A673 (cell line): ENCODE results near the gene RAPGEF2. TPM values are rescaled to one million over a fixed set of nuclear protein-coding genes. Genes with fewer than 3 reads are reported as not detected.

Experiments
- Bru-seq: library from RNA; stranded (reverse); fragments of 400-500 nt; gene quantifications from one replicate; lab custom pipeline; 2021; lab: Mats Ljungman, UMichigan
- BruChase-seq, 2 experiments: library from RNA; stranded (reverse); fragments of 400-500 nt; gene quantifications; one replicate each; lab custom pipeline; 2021; lab: Mats Ljungman, UMichigan
- BruUV-seq: library from RNA; stranded (reverse); fragments of 400-500 nt; replicated peaks from 2 replicates; lab custom pipeline; 2021; lab: Mats Ljungman, UMichigan
- CTCF ChIA-PET: fragments of 300-600 bp; sonication (Branson Sonifier 250); formaldehyde crosslinking; loops from one replicate; lab custom pipeline; 2022; ENCODE audit warnings: antibody characterized with exemption; lab: Charles Lee
- POLR2A ChIA-PET: fragments of 300-600 bp; sonication (Branson Sonifier 250); formaldehyde crosslinking; loops from one replicate; lab custom pipeline; 2022; ENCODE audit warnings: antibody characterized with exemption; ENCODE audit not compliant: low non-redundant PET; lab: Charles Lee
- DNase-seq: peaks from one replicate; pipeline ENCODE4 v3.0.0-alpha.2; 2015; ENCODE audit warnings: low spot score
- H3K27ac ChIP-seq: fragments of 200-600 bp; sonication (generic); 2 replicates; pipeline ENCODE4 v1.5.1; 2016; ENCODE audit warnings: mixed run types, low read depth, mild to moderate bottlenecking, mixed read lengths, antibody characterized with exemption, low read length; ENCODE audit not compliant: poor library complexity, severe bottlenecking
- H3K27me3 ChIP-seq: fragments of 200-600 bp; sonication (generic); replicated peaks from 2 replicates; pipeline ENCODE4 v1.6.1; 2017; ENCODE audit warnings: mixed run types, low read depth, mild to moderate bottlenecking, mixed read lengths, antibody characterized with exemption, low read length; ENCODE audit not compliant: insufficient read depth, poor library complexity
- H3K36me3 ChIP-seq: fragments of 200-600 bp; sonication (generic); 2 replicates; pipeline ENCODE4 v1.6.1; 2016; ENCODE audit warnings: mixed run types, mild to moderate bottlenecking, mixed read lengths, antibody characterized with exemption, low read length; ENCODE audit not compliant: insufficient read depth, poor library complexity, severe bottlenecking
- H3K4me1 ChIP-seq: fragments of 200-600 bp; sonication (generic); 2 replicates; pipeline ENCODE4 v1.6.1; 2017; ENCODE audit warnings: mixed run types, mild to moderate bottlenecking, mixed read lengths, antibody characterized with exemption, low read length; ENCODE audit not compliant: insufficient read depth, poor library complexity, severe bottlenecking
- H3K4me3 ChIP-seq: fragments of 200-600 bp; sonication (generic); 2 replicates; pipeline ENCODE4 v1.5.1; 2016; ENCODE audit warnings: low read depth, mixed run types, mild to moderate bottlenecking, mixed read lengths, low read length; ENCODE audit not compliant: poor library complexity, severe bottlenecking
- H3K9me3 ChIP-seq: fragments of 200-600 bp; sonication (generic); 2 replicates; pipeline ENCODE4 v1.6.1; 2016; ENCODE audit warnings: mixed run types, low read depth, mild to moderate bottlenecking, mixed read lengths, antibody characterized with exemption, low read length; ENCODE audit not compliant: poor library complexity, severe bottlenecking
- EZH2 ChIP-seq: fragments of 200-600 bp; sonication (generic); IDR thresholded peaks from 2 replicates; pipeline ENCODE4 v1.6.1; 2017; ENCODE audit warnings: borderline replicate concordance, low read depth, mild to moderate bottlenecking, mixed read lengths, antibody characterized with exemption, low read length; ENCODE audit not compliant: poor library complexity, severe bottlenecking
- intact Hi-C: fragments of 100-400 bp; cut with micrococcal nuclease; formaldehyde crosslinking; loops from one replicate; pipeline ENCODE4 v1.10.0; 2022; ENCODE audit not compliant: unreplicated experiment
- long read RNA-seq: library from polyadenylated mRNA; stranded (forward); transcript quantifications from one replicate; pipeline ENCODE4 v2.0.0, GENCODE V29; 2022
- total RNA-seq: library from RNA; stranded (reverse); gene quantifications from 2 replicates; pipeline ENCODE4 v1.2.3, GENCODE V29; 2021
- TF ChIP-seq, protein P1 (sequence below): fragments of 300-800, 200-600 bp; sonication (generic); conservative IDR thresholded peaks from 2 replicates; pipeline ENCODE4 v1.5.1; 2017; ENCODE audit warnings: low read depth, mild to moderate bottlenecking, antibody characterized with exemption, low read length, moderate library complexity, mixed read lengths

The RAPGEF2 gene, protein sequence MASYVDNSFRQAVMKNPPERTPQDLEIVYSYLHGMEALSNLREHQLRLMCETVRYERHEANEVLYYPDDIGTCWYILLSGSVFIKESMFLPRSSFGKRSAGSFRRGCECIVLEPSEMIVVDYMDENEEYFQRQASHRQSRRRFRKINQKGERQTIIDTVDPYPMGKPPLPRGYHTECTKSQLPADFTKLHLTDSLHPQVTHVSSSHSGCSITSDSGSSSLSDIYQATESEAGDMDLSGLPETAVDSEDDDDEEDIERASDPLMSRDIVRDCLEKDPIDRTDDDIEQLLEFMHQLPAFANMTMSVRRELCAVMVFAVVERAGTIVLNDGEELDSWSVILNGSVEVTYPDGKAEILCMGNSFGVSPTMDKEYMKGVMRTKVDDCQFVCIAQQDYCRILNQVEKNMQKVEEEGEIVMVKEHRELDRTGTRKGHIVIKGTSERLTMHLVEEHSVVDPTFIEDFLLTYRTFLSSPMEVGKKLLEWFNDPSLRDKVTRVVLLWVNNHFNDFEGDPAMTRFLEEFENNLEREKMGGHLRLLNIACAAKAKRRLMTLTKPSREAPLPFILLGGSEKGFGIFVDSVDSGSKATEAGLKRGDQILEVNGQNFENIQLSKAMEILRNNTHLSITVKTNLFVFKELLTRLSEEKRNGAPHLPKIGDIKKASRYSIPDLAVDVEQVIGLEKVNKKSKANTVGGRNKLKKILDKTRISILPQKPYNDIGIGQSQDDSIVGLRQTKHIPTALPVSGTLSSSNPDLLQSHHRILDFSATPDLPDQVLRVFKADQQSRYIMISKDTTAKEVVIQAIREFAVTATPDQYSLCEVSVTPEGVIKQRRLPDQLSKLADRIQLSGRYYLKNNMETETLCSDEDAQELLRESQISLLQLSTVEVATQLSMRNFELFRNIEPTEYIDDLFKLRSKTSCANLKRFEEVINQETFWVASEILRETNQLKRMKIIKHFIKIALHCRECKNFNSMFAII (N-terminal part only)
- 31.9 and 36.8 TPM in 2 replicates for total RNA-seq
- Bru-seq, nascent RNA = percentile 85 among the genes with signal in this experiment
- percentile 75 among the genes with signal in this experiment for BruChase-seq, experiment 1, labeled RNA remaining after a 2-hour chase
- BruChase-seq, experiment 2, labeled RNA remaining after a 6-hour chase = percentile 59 among the genes with signal in this experiment
- long read RNA-seq, partial matches to known transcripts = 12 of 15 reads
- long read RNA-seq, other reads (novel, unspliced or antisense) = 3 of 15 reads

DNA sequence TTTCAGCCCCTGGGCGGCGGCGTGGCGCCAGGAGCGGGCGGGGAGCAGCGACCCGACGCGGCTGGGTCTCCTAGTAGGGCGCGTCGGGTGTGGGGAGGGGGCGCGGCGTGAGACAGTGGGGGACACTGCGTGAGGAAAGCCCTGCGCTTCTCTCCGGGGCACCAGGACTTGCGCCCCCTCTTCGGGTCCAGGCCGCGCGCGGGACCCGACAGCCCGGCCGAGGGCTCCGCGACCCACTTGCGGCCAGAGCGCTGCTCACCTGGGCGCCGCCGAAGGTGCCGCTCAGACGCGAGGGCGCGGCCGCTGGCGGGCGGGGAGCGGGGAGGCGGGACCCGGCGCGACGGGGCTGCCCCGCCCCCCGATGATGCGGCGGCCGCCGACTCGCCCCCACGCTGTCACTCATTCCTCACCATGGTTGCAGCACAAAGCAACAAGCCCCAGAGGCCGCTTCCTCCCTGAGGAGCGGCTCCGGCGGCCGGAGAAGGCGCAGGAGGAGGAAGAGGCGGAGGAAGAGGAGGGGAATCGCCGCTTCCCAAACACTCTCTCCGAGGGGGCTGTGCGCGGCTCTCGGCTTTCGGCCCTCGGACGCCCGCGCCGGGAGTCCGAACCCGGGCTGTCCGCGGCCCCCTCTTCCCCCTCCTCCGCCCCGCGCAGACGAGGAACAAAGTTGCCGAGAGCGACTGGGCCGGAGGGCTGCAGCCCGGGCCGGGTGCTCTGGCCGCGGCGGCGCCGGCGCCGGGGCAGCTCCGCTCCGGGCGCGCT, at the start of gene RAPGEF2:
TSS of gene RAPGEF2 (plus strand) at position 458 of the 762 bp plus-strand sequence. CDS start 1,084 bp downstream, outside the sequence.
- DNase-seq = peak; percentile 98
- POLR2A ChIA-PET = no interaction called here
- Histone ChIP-seq H3K9me3 (no peaks in the 10 kb centered on the region), H3K27ac (peak within 1 kb of the TSS; percentile 84), H3K4me1 (peaks cover 31% of the 10 kb centered on the region), H3K36me3 (no peaks in the 10 kb centered on the region), H3K4me3 (peak within 1 kb of the TSS; percentile 93), H3K27me3 (peaks cover 3% of the 10 kb centered on the region)
- TF ChIP-seq EZH2 = no peak
- TF ChIP-seq, protein P1, sequence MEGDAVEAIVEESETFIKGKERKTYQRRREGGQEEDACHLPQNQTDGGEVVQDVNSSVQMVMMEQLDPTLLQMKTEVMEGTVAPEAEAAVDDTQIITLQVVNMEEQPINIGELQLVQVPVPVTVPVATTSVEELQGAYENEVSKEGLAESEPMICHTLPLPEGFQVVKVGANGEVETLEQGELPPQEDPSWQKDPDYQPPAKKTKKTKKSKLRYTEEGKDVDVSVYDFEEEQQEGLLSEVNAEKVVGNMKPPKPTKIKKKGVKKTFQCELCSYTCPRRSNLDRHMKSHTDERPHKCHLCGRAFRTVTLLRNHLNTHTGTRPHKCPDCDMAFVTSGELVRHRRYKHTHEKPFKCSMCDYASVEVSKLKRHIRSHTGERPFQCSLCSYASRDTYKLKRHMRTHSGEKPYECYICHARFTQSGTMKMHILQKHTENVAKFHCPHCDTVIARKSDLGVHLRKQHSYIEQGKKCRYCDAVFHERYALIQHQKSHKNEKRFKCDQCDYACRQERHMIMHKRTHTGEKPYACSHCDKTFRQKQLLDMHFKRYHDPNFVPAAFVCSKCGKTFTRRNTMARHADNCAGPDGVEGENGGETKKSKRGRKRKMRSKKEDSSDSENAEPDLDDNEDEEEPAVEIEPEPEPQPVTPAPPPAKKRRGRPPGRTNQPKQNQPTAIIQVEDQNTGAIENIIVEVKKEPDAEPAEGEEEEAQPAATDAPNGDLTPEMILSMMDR = no peak
- BruUV-seq = no TSS peak
- intact Hi-C loops = no loop called here
- CTCF ChIA-PET = no interaction called here

DNA sequence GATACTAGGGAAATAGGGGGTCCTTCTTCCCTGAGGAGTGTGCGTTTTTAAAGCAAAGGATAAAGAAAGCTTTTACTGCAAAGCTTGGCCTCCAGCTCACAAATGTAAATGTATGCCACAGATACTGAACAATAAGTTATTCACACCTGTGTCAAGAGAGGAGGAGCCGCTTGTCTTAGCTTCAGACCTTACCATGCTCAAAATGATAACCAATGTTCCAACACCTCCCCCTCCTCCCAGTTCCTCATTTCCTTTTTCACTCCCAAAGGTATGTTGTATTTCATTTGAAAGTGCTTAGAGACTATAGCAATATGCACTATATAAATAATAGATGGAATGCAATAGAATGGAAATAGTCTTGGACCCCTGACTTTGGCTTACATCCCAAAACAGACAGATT, 47.0 kb upstream of the RAPGEF2 start:
- Histone ChIP-seq H3K27me3 (no peaks in the 10 kb centered on the region), H3K4me3 (no peak overlapping the region), H3K9me3 (no peaks in the 10 kb centered on the region), H3K36me3 (no peaks in the 10 kb centered on the region), H3K4me1 (peaks cover 13% of the 10 kb centered on the region), H3K27ac (no peak overlapping the region)
- no TSS peak for BruUV-seq
- TF ChIP-seq EZH2 = no peak
- TF ChIP-seq, protein P1 = no peak
- intact Hi-C loops = no loop called here
- POLR2A ChIA-PET = interaction anchor here (0.6 kb wide), 1 partner anchor 265 kb away, joined by 4 read pairs; no protein-coding TSS in a partner anchor
- DNase-seq = no peak
- CTCF ChIA-PET = no interaction called here
